Osteoblast (primary cell): Measurements from ENCODE around the gene RIC1. TPM values are rescaled to one million over a fixed set of nuclear protein-coding genes. Genes with fewer than 3 reads are reported as not detected.

ENCODE experiments used
- DNase-seq: peaks from one replicate; pipeline ENCODE4 v3.0.0; 2011; ENCODE audit warnings: low spot score, mixed read lengths; ENCODE audit not compliant: insufficient read length; ENCODE audit errors: missing footprints
- H2AFZ ChIP-seq: 2 replicates; pipeline ENCODE4 v1.6.0; 2011; ENCODE audit warnings: mild to moderate bottlenecking, low read length
- H3K27ac ChIP-seq: 2 replicates; pipeline ENCODE4 v1.5.1; 2011; ENCODE audit warnings: mild to moderate bottlenecking, low read depth, low read length, moderate library complexity
- H3K27me3 ChIP-seq: 2 replicates; pipeline ENCODE4 v1.6.0; 2012; ENCODE audit warnings: mild to moderate bottlenecking, control low read depth, inconsistent platforms, low read length, moderate library complexity; ENCODE audit not compliant: insufficient read depth
- H3K36me3 ChIP-seq: 2 replicates; pipeline ENCODE4 v1.5.1; 2011; ENCODE audit warnings: mild to moderate bottlenecking, low read length, control low read depth, moderate library complexity; ENCODE audit not compliant: insufficient read depth
- H3K4me1 ChIP-seq: 2 replicates; pipeline ENCODE4 v1.5.1; 2011; ENCODE audit warnings: mild to moderate bottlenecking, low read length, control low read depth, moderate library complexity; ENCODE audit not compliant: insufficient read depth
- H3K4me2 ChIP-seq: 2 replicates; pipeline ENCODE4 v1.6.0; 2011; ENCODE audit warnings: mild to moderate bottlenecking, low read length; ENCODE audit not compliant: insufficient read depth
- H3K4me3 ChIP-seq: fragments of 200-600 bp; sonication (generic); 3 replicates; pipeline ENCODE4 v1.5.1; 2012; ENCODE audit warnings: mild to moderate bottlenecking, low read length, inconsistent platforms; ENCODE audit not compliant: insufficient read depth
- H3K79me2 ChIP-seq: 2 replicates; pipeline ENCODE4 v1.6.0; 2012; ENCODE audit warnings: mild to moderate bottlenecking, low read length, control low read depth, inconsistent platforms; ENCODE audit not compliant: insufficient read depth
- H3K9me3 ChIP-seq: 2 replicates; pipeline ENCODE4 v1.5.1; 2011; ENCODE audit warnings: low read depth, low read length, control low read depth
- H4K20me1 ChIP-seq: 2 replicates; pipeline ENCODE4 v1.6.0; 2012; ENCODE audit warnings: mild to moderate bottlenecking, low read length, control low read depth; ENCODE audit not compliant: insufficient read depth
- total RNA-seq: library from RNA; depleted of rRNA; stranded (reverse); fragments of >200 nt; gene quantifications from 2 replicates; pipeline ENCODE4 v1.2.3, GENCODE V29; 2012
- TF ChIP-seq, protein P1 (sequence below): IDR thresholded peaks from 2 replicates; pipeline ENCODE4 v1.5.1; 2011; ENCODE audit warnings: mild to moderate bottlenecking, low read depth, low read length, moderate library complexity; ENCODE audit errors: extremely low read depth

RIC1 gene
- total RNA-seq, 1 donor: 51.4 TPM

DNA sequence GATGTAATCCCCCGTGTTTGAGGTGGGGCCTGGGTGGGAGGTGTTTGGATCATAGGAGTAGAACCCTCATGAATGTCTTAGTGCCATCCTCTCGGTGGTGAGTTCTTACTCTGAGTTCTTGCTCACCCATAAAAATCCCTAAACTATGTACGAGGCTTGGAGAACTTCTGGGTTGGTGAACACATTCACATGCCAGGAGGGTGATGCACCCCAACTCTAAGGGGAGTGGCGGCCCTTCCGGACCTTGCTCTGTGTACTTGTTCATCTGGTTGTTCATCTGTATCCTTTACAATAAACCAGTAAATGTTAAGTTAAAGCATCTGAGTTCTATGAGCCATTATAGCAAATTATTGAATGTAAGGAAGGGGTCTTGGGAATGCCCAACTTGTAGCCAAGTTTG is 36.0 kb upstream of the RIC1 start:
- Histone ChIP-seq H3K9me3 (no peaks in the 10 kb centered on the region), H2AFZ (no peak overlapping the region), H3K4me1 (no peaks in the 10 kb centered on the region), H4K20me1 (no peaks in the 10 kb centered on the region), H3K79me2 (no peaks in the 10 kb centered on the region), H3K4me3 (no peak overlapping the region), H3K27me3 (no peaks in the 10 kb centered on the region), H3K4me2 (no peak overlapping the region), H3K27ac (no peak overlapping the region), H3K36me3 (no peaks in the 10 kb centered on the region)
- TF ChIP-seq, protein P1, sequence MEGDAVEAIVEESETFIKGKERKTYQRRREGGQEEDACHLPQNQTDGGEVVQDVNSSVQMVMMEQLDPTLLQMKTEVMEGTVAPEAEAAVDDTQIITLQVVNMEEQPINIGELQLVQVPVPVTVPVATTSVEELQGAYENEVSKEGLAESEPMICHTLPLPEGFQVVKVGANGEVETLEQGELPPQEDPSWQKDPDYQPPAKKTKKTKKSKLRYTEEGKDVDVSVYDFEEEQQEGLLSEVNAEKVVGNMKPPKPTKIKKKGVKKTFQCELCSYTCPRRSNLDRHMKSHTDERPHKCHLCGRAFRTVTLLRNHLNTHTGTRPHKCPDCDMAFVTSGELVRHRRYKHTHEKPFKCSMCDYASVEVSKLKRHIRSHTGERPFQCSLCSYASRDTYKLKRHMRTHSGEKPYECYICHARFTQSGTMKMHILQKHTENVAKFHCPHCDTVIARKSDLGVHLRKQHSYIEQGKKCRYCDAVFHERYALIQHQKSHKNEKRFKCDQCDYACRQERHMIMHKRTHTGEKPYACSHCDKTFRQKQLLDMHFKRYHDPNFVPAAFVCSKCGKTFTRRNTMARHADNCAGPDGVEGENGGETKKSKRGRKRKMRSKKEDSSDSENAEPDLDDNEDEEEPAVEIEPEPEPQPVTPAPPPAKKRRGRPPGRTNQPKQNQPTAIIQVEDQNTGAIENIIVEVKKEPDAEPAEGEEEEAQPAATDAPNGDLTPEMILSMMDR: no peak
- no peak for DNase-seq

DNA sequence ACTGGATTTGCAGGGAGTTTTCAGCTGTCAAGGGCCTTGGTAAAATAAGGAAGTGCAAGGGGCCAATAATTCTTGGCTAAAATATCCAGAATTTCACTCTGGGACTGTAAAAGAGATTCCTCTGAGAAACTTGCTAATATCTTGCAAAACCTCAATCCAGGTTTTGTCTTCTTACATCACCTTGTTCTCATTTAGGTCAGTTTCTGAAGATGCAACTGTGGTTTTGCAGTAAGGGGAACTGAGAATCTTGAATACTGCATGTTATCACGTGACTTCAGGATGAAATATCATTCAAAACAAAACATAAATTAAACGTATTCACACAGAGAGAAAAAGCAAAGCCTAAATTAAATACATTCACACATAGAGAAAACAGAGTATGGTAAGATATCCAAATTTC is 35.0 kb upstream of the RIC1 start:
- TF ChIP-seq, protein P1: no peak
- no peaks in the 10 kb centered on the region for H3K27me3 ChIP-seq
- H3K4me2 ChIP-seq: no peak overlapping the region
- no peaks in the 10 kb centered on the region for H3K79me2 ChIP-seq
- H3K9me3 ChIP-seq: no peaks in the 10 kb centered on the region
- no peak for DNase-seq
- no peak overlapping the region for H3K27ac ChIP-seq
- H4K20me1 ChIP-seq: no peaks in the 10 kb centered on the region
- H3K36me3 ChIP-seq: no peaks in the 10 kb centered on the region
- H3K4me1 ChIP-seq: no peaks in the 10 kb centered on the region
- H2AFZ ChIP-seq: no peak overlapping the region
- no peak overlapping the region for H3K4me3 ChIP-seq

- no peaks in the 10 kb centered on the region for H4K20me1 ChIP-seq
- TF ChIP-seq, protein P1: no peak
- H3K79me2 ChIP-seq: no peaks in the 10 kb centered on the region
- no peak for DNase-seq
- no peak overlapping the region for H3K27ac ChIP-seq
- H3K4me2 ChIP-seq: no peak overlapping the region
- H3K4me3 ChIP-seq: no peak overlapping the region
- no peaks in the 10 kb centered on the region for H3K27me3 ChIP-seq
- H3K36me3 ChIP-seq: no peaks in the 10 kb centered on the region
- no peaks in the 10 kb centered on the region for H3K9me3 ChIP-seq
- H3K4me1 ChIP-seq: no peaks in the 10 kb centered on the region
- no peak overlapping the region for H2AFZ ChIP-seq
Observed at GRCh38 chr9:5596173-5596572, 32.7 kb upstream of the RIC1 start.

DNA sequence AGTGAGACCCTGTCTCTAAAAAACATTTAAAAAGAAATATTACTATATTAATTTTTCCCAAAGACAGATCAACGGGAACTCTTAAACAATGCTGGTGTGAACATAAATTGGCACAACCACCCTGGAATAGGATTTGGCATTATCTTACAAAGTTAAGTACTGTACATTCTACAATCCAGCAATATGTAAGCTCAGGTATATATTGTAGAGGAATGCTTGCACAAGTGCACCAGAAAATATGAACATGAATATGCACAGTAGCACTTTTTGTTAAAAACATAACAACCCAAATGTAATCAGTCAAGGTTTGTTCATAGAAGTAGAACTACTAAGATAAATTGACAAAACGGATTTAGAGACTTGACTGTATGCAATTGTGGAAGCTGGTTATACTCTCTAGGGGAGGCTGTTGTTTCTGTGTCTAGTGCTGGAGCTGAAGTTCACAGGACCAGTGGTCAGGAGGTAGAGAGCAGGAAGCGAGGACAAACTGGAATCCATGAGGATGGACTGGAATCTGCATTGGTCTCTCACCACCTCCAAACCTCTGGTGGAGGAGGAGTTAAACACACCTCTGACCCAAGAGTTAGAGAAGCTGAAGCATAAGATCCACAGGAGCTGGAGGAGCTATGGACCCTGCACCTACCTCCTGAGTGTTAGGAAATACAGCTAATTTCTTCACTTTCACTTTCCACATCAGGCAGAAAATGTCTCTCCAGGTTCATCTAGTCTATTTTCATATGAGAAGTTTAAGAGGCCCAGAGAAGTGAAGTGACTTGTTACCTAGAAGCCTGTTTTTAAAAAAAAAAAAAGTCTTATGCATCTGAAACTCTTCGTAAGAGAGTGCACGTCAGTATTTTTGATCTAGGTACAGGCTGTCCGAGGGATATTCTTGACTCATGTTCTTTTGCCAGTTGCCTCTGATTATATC is 20.3 kb upstream of the RIC1 start:
- no peaks in the 10 kb centered on the region for H3K27me3 ChIP-seq
- peak overlapping the region; percentile 70 for H3K4me3 ChIP-seq
- TF ChIP-seq, protein P1: peak; percentile 8
- no peaks in the 10 kb centered on the region for H3K9me3 ChIP-seq
- peak overlapping the region; percentile 90 for H3K4me2 ChIP-seq
- peak overlapping the region; percentile 90 for H2AFZ ChIP-seq
- H3K4me1 ChIP-seq: peaks cover 13% of the 10 kb centered on the region
- H3K27ac ChIP-seq: peak overlapping the region; percentile 53
- DNase-seq: no peak
- no peaks in the 10 kb centered on the region for H3K36me3 ChIP-seq
- H3K79me2 ChIP-seq: no peaks in the 10 kb centered on the region
- no peaks in the 10 kb centered on the region for H4K20me1 ChIP-seq
